Retinal pigment epithelial cell (primary cell): Measurements from ENCODE around the gene FAF1.

Source experiments
- DNase-seq: peaks from one replicate; pipeline ENCODE4 v3.0.0-alpha.2; 2010; ENCODE audit warnings: low read depth
- H3K4me3 ChIP-seq: 2 replicates; pipeline ENCODE4 v1.5.1; 2011; ENCODE audit warnings: mild to moderate bottlenecking, low read length, control low read depth, moderate library complexity
- TF ChIP-seq, protein P1 (sequence below): conservative IDR thresholded peaks from 2 replicates; pipeline ENCODE4 v1.5.1; 2011; ENCODE audit warnings: low read depth, low read length, control low read depth, inconsistent platforms

Gene FAF1

GRCh38 chr1:50995651-50996050 is 35.6 kb upstream of the FAF1 start:
- H3K4me3 ChIP-seq: no peak overlapping the region
- TF ChIP-seq, protein P1, sequence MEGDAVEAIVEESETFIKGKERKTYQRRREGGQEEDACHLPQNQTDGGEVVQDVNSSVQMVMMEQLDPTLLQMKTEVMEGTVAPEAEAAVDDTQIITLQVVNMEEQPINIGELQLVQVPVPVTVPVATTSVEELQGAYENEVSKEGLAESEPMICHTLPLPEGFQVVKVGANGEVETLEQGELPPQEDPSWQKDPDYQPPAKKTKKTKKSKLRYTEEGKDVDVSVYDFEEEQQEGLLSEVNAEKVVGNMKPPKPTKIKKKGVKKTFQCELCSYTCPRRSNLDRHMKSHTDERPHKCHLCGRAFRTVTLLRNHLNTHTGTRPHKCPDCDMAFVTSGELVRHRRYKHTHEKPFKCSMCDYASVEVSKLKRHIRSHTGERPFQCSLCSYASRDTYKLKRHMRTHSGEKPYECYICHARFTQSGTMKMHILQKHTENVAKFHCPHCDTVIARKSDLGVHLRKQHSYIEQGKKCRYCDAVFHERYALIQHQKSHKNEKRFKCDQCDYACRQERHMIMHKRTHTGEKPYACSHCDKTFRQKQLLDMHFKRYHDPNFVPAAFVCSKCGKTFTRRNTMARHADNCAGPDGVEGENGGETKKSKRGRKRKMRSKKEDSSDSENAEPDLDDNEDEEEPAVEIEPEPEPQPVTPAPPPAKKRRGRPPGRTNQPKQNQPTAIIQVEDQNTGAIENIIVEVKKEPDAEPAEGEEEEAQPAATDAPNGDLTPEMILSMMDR: no peak
- no peak for DNase-seq

- TF ChIP-seq, protein P1: no peak
Measured at GRCh38 chr1:50994997-50995396, 34.9 kb upstream of the FAF1 start.

GRCh38 chr1:50993645-50994044 is 33.6 kb upstream of the FAF1 start:
- TF ChIP-seq, protein P1: no peak
- H3K4me3 ChIP-seq: no peak overlapping the region
- no peak for DNase-seq

More at GRCh38 chr1:50994997-50995396, 34.9 kb upstream of the FAF1 start:
- no peak overlapping the region for H3K4me3 ChIP-seq
- DNase-seq: no peak

DNA sequence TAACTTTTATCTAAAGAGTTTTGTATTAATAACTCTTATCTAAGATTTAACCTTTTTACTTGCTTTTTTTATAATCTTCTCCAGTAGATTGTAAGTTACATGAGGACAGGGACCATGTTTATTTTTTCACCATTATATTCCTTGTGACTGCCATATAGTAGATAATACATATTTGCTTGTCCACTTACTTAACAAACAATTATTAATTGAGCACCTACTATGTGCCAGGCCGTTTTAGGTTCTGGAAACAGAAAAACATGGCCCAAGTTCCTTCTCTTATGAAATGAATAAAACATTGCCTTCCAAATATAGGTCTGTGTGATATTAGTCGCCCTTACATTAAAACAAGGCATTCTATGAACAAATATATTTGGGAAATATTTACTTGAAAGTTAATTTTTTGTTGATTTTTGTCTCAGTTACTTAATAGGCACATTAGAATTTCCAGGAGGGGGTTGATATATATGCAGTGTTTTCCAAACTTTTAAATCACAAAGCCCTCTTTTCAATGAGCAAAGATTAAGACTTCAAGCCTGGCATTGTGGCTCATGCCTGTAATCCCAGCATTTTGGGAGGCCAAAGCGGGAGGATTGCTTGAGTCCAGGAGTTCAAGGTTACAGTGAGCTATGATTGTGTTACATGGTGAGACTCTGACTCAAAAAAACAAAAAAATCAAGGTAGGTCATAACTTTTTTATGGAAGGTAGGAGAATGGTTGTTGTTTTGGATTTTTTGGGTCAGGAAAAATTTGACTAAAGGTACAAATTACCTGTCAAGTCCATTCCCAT is 32.7 kb upstream of the FAF1 start:
- no peak for DNase-seq
- TF ChIP-seq, protein P1: no peak
- H3K4me3 ChIP-seq: no peak overlapping the region

DNA sequence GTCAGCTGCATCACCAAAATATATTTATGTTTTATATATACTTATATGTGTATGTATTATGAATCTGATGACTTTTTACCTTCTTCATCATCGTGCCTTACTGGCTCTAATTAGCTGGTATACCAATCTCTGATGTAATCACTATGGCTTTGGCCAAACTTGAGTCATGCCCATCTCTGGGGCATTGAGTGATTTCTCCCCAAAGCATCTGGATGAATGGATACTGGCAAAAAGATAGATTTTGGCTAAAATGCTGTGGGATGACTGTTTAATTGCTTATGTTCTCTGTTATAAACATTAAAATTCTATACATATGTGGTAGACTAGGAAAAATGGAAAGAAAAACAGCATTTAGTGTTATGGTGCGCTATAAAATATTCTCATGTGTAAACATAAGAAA is 29.6 kb upstream of the FAF1 start:
- TF ChIP-seq, protein P1: no peak
- H3K4me3 ChIP-seq: no peak overlapping the region
- no peak for DNase-seq

DNA sequence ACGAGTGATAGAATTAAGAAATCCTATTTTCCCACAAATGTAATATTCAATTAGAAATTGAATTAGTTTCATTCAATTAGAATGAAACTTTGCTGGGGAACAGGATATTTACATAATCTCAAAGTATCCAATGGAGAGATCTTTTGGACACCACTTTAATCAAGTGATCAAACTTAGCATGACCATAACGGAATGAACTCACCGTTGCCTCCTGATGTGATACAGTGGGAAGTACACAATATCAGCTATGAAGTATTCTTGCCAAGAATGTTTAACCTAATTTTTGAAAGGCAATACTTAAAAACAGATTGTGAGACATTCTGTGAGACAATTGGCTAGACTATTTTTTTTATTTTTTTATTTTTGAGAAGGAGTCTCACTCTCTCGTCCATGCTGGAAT is 26.6 kb upstream of the FAF1 start:
- TF ChIP-seq, protein P1: no peak
- no peak overlapping the region for H3K4me3 ChIP-seq
- no peak for DNase-seq

DNA sequence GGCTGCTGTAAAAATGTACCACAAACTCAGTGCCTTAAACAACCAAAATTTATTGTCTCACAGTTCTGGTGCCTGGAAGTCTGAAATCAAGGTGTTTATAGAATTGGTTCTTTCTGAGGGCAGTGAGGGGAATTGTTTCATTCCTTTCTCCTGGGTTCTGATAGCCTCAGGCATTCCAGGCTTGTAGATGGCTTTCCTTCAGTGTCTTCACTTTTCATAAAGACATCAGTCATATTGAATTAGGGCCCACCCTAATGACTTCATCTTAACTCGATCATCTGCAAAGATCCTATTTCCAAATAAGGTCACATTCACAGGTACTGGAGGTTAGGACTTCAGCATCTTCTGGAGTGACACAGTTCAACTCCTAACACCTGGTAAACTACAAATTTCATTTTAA is 25.0 kb upstream of the FAF1 start:
- no peak for DNase-seq
- H3K4me3 ChIP-seq: no peak overlapping the region
- TF ChIP-seq, protein P1: no peak
